ENCODE results near the gene TJP3.

The TJP3 gene

DNA sequence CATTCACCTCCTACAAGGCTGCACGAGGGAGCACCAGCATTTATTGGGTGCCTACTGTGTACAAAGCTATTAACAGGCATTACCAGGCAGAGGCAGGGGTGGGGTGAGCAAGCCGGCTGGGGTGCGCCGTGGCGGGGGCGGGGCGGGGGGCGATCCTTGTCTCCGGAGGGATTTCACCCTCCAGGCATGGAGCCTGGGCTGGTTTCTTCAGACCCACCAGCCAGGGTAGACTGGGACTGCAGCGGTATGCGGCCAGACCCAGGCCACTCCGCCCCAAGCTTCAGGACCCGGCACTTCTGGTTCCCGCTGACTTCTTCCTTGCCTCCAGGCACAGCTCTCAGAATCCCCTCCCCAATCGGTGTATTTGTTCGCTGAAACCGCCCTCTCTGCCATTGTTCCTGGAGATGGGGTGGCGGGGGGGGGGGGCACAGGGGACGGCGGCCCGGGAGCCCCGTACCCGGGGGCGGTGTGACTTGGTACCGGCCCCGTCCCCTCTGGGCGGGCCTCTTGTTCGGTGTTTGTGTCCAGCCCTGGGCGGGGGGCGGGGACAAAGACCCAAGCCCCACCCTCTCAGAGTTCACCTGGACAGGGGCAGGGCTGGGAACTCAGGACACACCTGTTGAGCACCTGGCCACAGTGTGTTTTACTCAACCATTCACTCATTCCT lies 14.4 kb downstream of the TJP3 start:
- H3K27ac ChIP-seq (ENCODE audit: low read depth, low read length): no peak overlapping the region
- 2% methylated on average over 24 of the region's 30 CpGs for WGBS
- no peaks in the 10 kb centered on the region for H3K9me3 ChIP-seq (ENCODE audit: insufficient read depth, low read depth, low read length)
- H3K27me3 ChIP-seq (ENCODE audit: insufficient read depth, low read length): peaks cover 4% of the 10 kb centered on the region; the same call in 1 of the 2 replicates
- peak overlapping the region; percentile 71 for H3K4me3 ChIP-seq (ENCODE audit: low read length)
- H3K36me3 ChIP-seq (ENCODE audit: insufficient read depth, low read length): no peaks in the 10 kb centered on the region
- no peaks in the 10 kb centered on the region for H3K4me1 ChIP-seq (ENCODE audit: insufficient read depth, low read length)
- peak overlapping the region; percentile 19; the same call in 1 of the 2 replicates for H3K9ac ChIP-seq (ENCODE audit: low read depth, low read length)

- Histone ChIP-seq H3K36me3 (ENCODE audit: insufficient read depth, low read length) (no peaks in the 10 kb centered on the region), H3K27me3 (ENCODE audit: insufficient read depth, low read length) (peaks cover 4% of the 10 kb centered on the region; the same call in 1 of the 2 replicates), H3K9ac (ENCODE audit: low read depth, low read length) (no peak overlapping the region; the same call in 1 of the 2 replicates), H3K4me3 (ENCODE audit: low read length) (peak overlapping the region; percentile 37), H3K27ac (ENCODE audit: low read depth, low read length) (no peak overlapping the region), H3K9me3 (ENCODE audit: insufficient read depth, low read depth, low read length) (no peaks in the 10 kb centered on the region), H3K4me1 (ENCODE audit: insufficient read depth, low read length) (no peaks in the 10 kb centered on the region)
- 43% methylated on average over 2 of the region's 5 CpGs for WGBS
These were observed 14.9 kb downstream of the TJP3 start for GRCh38 chr19:3723110-3723488.

DNA sequence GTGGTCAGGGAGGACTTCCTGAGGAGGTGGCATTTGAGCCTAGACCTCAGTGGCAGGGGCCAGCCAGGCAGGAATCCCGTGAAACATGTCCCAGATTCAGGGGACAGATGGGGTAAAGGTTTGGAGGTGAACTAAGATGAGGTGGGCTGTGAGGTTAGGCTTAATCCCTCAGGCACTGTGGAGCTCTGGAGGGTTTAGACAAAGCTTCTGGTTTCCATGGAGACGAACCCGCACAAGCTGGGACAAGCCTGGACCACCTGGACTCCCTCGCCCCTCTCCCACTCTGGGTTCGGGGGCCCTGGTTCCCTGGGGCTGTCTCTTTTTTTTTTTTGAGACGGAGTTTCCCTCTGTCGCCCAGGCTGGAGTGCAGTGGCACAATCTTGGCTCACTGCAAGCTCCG lies 15.7 kb downstream of the TJP3 start:
- 55% methylated on average over 8 of the region's 8 CpGs for WGBS
- Histone ChIP-seq H3K9me3 (ENCODE audit: insufficient read depth, low read depth, low read length) (no peaks in the 10 kb centered on the region), H3K4me1 (ENCODE audit: insufficient read depth, low read length) (no peaks in the 10 kb centered on the region), H3K36me3 (ENCODE audit: insufficient read depth, low read length) (no peaks in the 10 kb centered on the region), H3K27ac (ENCODE audit: low read depth, low read length) (no peak overlapping the region), H3K4me3 (ENCODE audit: low read length) (no peak overlapping the region), H3K27me3 (ENCODE audit: insufficient read depth, low read length) (peaks cover 4% of the 10 kb centered on the region; the same call in 1 of the 2 replicates), H3K9ac (ENCODE audit: low read depth, low read length) (no peak overlapping the region)

- H3K27me3 ChIP-seq (ENCODE audit: insufficient read depth, low read length): peaks cover 4% of the 10 kb centered on the region; the same call in 1 of the 2 replicates
- WGBS: 95% methylated on average over 3 of the region's 3 CpGs
- no peak overlapping the region for H3K27ac ChIP-seq (ENCODE audit: low read depth, low read length)
- H3K9me3 ChIP-seq (ENCODE audit: insufficient read depth, low read depth, low read length): no peaks in the 10 kb centered on the region
- H3K4me3 ChIP-seq (ENCODE audit: low read length): no peak overlapping the region
- no peaks in the 10 kb centered on the region for H3K36me3 ChIP-seq (ENCODE audit: insufficient read depth, low read length)
- no peaks in the 10 kb centered on the region for H3K4me1 ChIP-seq (ENCODE audit: insufficient read depth, low read length)
- H3K9ac ChIP-seq (ENCODE audit: low read depth, low read length): no peak overlapping the region
These were observed 16.9 kb downstream of the TJP3 start for GRCh38 chr19:3725121-3725520.

DNA sequence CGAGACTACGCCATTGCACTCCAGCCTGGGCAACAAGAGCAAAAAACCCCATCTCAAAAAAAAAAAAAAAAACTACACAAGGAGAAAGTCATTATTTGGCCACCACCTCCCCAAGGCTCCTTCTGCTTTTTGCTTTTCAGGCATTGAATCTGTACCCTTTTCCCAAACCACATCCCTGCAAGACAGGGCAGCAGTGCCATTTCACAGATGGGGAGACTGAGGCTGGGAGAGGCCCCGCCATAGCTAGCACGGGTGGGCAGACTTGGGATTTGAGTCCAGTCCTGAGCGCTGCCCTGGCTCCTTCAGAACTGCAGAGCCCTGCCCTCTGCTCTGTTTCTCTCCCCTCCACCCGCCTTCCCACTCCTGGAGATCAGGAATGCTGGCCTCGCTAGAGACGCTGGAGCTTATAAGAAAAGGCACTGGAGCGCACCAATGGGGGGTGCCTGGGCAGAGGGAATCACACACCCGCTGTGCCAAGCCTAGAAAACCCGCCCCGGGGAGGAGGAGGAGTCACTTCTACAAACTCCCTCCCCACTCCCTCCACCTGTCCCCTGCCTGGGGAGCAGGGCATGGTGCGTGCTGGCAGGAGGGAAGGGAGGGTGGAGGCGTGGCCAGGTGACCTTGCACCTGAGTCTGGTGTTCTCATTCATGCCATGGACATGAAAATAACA lies 17.6 kb downstream of the TJP3 start:
- H3K4me3 ChIP-seq (ENCODE audit: low read length): no peak overlapping the region
- no peaks in the 10 kb centered on the region for H3K9me3 ChIP-seq (ENCODE audit: insufficient read depth, low read depth, low read length)
- no peak overlapping the region for H3K9ac ChIP-seq (ENCODE audit: low read depth, low read length)
- no peaks in the 10 kb centered on the region for H3K4me1 ChIP-seq (ENCODE audit: insufficient read depth, low read length)
- H3K27ac ChIP-seq (ENCODE audit: low read depth, low read length): peak overlapping the region; percentile 39; the same call in 1 of the 2 replicates
- WGBS: 28% methylated on average over 11 of the region's 14 CpGs
- H3K27me3 ChIP-seq (ENCODE audit: insufficient read depth, low read length): peaks cover 4% of the 10 kb centered on the region; the same call in 1 of the 2 replicates
- no peaks in the 10 kb centered on the region for H3K36me3 ChIP-seq (ENCODE audit: insufficient read depth, low read length)

DNA sequence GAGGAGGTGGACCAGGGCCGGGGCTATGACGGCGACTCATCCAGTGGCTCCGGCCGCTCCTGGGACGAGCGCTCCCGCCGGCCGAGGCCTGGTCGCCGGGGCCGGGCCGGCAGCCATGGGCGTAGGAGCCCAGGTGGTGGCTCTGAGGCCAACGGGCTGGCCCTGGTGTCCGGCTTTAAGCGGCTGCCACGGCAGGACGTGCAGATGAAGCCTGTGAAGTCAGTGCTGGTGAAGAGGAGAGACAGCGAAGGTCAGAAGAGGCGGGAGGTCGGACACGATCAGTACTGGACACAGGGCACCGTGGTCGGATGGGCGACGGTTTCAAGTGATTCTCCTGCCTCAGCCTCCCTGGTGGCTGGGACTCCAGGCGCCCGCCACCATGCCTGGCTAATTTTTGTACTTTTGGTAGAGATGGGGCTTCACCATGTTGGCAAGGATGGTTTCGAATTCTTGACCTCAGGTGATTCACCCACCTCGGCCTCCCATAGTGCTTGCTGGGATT lies 22.3 kb downstream of the TJP3 start:
- no peak overlapping the region for H3K4me3 ChIP-seq (ENCODE audit: low read length)
- H3K9ac ChIP-seq (ENCODE audit: low read depth, low read length): no peak overlapping the region
- no peak overlapping the region for H3K27ac ChIP-seq (ENCODE audit: low read depth, low read length)
- no peaks in the 10 kb centered on the region for H3K9me3 ChIP-seq (ENCODE audit: insufficient read depth, low read depth, low read length)
- WGBS: 91% methylated on average over 32 of the region's 32 CpGs
- H3K27me3 ChIP-seq (ENCODE audit: insufficient read depth, low read length): no peaks in the 10 kb centered on the region
- H3K4me1 ChIP-seq (ENCODE audit: insufficient read depth, low read length): no peaks in the 10 kb centered on the region
- H3K36me3 ChIP-seq (ENCODE audit: insufficient read depth, low read length): peaks cover under 1% of the 10 kb centered on the region; the same call in 1 of the 2 replicates

DNA sequence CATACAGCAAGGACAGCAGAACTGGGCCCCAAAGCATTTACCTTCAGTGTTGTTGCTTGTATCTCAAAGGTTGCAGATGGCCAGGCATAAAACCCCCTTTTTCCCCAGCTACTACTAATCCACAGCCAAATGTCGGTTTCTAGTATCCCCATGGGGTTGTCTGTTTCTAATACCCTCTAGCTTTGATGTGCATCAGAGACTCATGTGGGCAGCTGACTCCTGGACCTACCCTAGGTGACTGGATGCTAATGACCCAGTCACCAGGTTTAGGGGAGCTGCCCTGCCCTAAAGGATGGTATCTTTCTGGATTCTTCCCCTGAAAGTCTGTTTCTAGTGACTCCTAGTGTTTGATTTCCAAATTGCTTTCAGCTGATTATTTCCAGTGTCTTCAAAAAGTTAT lies 23.9 kb downstream of the TJP3 start:
- H3K27me3 ChIP-seq (ENCODE audit: insufficient read depth, low read length): no peaks in the 10 kb centered on the region
- H3K36me3 ChIP-seq (ENCODE audit: insufficient read depth, low read length): peaks cover 12% of the 10 kb centered on the region; the same call in 1 of the 2 replicates
- no peak overlapping the region for H3K9ac ChIP-seq (ENCODE audit: low read depth, low read length)
- H3K4me1 ChIP-seq (ENCODE audit: insufficient read depth, low read length): no peaks in the 10 kb centered on the region
- no peak overlapping the region for H3K27ac ChIP-seq (ENCODE audit: low read depth, low read length)
- WGBS: 94% methylated on average over 1 of the region's 1 CpG
- H3K9me3 ChIP-seq (ENCODE audit: insufficient read depth, low read depth, low read length): no peaks in the 10 kb centered on the region
- H3K4me3 ChIP-seq (ENCODE audit: low read length): no peak overlapping the region

DNA sequence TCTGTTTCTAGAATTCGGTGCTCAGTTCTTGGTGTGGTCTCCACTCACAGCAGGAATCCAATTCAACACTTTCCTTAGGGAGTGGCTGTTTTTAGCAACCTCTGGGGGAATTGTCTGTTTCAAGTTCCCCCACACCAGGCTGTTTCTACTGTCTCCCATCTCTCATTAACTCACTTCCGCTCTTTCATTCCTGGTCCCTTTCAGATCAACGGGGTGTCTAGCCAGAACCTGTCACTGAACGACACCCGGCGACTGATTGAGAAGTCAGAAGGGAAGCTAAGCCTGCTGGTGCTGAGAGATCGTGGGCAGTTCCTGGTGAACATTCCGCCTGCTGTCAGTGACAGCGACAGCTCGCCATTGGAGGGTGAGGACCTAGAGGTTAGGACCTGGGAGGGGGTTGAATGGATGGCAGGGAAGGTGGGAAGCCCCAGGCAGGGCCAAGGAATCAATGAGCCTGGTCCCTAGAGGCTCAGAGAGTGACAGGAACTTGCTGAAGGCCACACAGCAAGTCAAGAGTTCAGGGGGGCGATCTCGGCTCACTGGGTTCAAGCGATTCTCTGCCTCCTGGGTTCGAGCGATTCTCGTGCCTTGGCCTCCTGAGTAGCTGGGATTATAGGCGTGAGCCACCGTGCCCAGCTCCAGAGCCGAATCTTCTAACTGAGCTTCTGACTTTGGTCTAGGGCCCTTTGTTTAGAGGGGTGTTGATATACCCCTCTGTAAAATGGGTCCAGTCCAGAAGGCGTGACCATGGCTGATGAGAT lies 25.5 kb downstream of the TJP3 start:
- WGBS: 89% methylated on average over 20 of the region's 20 CpGs
- Histone ChIP-seq H3K4me3 (ENCODE audit: low read length) (no peak overlapping the region), H3K4me1 (ENCODE audit: insufficient read depth, low read length) (no peaks in the 10 kb centered on the region), H3K27ac (ENCODE audit: low read depth, low read length) (no peak overlapping the region), H3K9me3 (ENCODE audit: insufficient read depth, low read depth, low read length) (no peaks in the 10 kb centered on the region), H3K9ac (ENCODE audit: low read depth, low read length) (no peak overlapping the region), H3K36me3 (ENCODE audit: insufficient read depth, low read length) (peaks cover 16% of the 10 kb centered on the region; the same call in 1 of the 2 replicates), H3K27me3 (ENCODE audit: insufficient read depth, low read length) (no peaks in the 10 kb centered on the region)

DNA sequence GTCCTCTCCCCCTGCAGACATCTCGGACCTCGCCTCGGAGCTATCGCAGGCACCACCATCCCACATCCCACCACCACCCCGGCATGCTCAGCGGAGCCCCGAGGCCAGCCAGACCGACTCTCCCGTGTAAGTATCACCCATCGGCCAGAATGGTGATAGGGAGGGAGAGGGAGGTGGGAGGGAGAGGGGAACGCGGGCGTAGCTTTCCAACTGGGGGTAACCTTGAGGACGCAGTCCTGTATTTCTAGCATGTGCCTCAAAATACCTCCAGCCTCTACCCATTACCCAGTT lies 26.1 kb downstream of the TJP3 start:
- Histone ChIP-seq H3K4me3 (ENCODE audit: low read length) (no peak overlapping the region), H3K9ac (ENCODE audit: low read depth, low read length) (no peak overlapping the region), H3K4me1 (ENCODE audit: insufficient read depth, low read length) (no peaks in the 10 kb centered on the region), H3K9me3 (ENCODE audit: insufficient read depth, low read depth, low read length) (no peaks in the 10 kb centered on the region), H3K27me3 (ENCODE audit: insufficient read depth, low read length) (no peaks in the 10 kb centered on the region), H3K36me3 (ENCODE audit: insufficient read depth, low read length) (peaks cover 16% of the 10 kb centered on the region; the same call in 1 of the 2 replicates), H3K27ac (ENCODE audit: low read depth, low read length) (no peak overlapping the region)
- 94% methylated on average over 14 of the region's 14 CpGs for WGBS

DNA sequence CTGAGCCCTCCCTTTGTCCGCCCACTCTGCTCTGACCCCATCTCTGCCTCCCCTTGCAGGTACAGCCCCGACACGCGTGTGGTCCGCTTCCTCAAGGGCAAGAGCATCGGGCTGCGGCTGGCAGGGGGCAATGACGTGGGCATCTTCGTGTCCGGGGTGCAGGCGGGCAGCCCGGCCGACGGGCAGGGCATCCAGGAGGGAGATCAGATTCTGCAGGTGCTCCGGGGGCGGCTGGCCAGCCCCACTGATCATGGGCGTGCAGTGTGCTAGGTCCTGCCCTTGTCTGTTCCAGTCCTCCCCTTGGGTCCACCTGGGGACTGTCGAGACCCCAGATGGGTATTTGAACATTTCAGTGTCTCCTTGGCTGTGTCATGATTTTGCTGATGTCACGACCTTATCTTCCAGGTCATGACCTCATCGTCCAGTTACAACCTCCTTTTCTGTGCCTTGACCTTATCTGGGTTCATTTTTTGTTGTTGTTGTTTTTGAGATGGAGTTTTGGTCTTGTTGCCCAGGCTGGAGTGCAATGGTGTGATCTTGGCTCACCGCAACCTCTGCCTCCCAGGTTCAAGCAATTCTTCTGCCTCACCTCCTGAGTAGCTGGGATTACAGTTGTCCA lies 28.0 kb downstream of the TJP3 start:
- H3K9ac ChIP-seq (ENCODE audit: low read depth, low read length): no peak overlapping the region
- no peaks in the 10 kb centered on the region for H3K4me1 ChIP-seq (ENCODE audit: insufficient read depth, low read length)
- no peaks in the 10 kb centered on the region for H3K9me3 ChIP-seq (ENCODE audit: insufficient read depth, low read depth, low read length)
- H3K27ac ChIP-seq (ENCODE audit: low read depth, low read length): no peak overlapping the region
- peaks cover 16% of the 10 kb centered on the region; the same call in 1 of the 2 replicates for H3K36me3 ChIP-seq (ENCODE audit: insufficient read depth, low read length)
- WGBS: 94% methylated on average over 21 of the region's 21 CpGs
- no peaks in the 10 kb centered on the region for H3K27me3 ChIP-seq (ENCODE audit: insufficient read depth, low read length)
- no peak overlapping the region for H3K4me3 ChIP-seq (ENCODE audit: low read length)

Measured in HUES64 (cell line).